Mucosa of gallbladder (tissue), 1 donor: Measurements from ENCODE around the gene TPPP. TPM values are rescaled to one million over a fixed set of nuclear protein-coding genes. Genes with fewer than 3 reads are reported as not detected.

Experiments used
- DNase-seq: peaks from one replicate; pipeline ENCODE4 v3.0.0-alpha.2; 2020; ENCODE audit warnings: low spot score
- total RNA-seq: library from RNA; stranded (reverse); gene quantifications from one replicate; pipeline ENCODE4 v1.2.1, GENCODE V29; 2021
- donor health status: DM: no; HTN: no; CAD: no.

The TPPP gene
- total RNA-seq, 1 donor from 2014 or later: 9.9 TPM

DNA sequence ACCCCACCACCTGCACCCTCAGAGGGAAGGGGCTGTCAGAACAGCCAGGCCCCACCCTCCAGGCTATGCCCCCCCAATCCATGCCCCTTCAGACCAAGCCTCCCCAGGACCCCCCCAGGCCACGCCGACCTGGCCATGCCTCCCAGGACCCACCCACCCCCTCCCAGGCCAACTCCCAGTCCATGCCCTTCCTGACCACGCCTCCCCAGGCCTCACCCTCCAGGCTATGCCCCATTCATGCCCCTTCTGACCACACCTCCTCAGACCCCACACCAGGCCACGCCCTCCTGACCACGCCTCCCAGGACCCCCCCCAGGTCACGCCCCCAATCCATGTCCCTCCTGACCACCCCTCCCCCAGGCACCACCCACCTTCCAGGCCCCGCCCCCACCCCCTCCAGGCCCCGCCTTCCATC is 27.6 kb downstream of the TPPP start:
- DNase-seq: no peak

DNA sequence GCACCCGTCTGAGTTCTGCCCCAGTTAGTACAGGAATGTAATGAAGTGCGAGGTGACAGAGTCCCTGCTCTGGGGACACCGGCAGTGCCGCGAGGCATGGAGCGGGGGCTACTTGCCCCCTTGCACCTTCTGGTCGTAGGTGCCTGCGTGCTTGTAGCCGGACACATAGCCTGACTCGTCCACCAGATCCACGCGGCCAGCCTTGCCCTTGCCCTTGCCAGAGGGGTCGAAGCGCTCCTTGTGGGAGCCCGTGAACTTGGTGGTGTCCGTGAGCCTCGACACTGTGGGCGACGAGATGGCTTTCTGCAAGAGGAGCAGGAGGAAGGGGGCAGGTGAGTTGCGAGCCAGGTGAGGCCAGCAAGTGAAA is 28.2 kb downstream of the TPPP start:
- no peak for DNase-seq

DNA sequence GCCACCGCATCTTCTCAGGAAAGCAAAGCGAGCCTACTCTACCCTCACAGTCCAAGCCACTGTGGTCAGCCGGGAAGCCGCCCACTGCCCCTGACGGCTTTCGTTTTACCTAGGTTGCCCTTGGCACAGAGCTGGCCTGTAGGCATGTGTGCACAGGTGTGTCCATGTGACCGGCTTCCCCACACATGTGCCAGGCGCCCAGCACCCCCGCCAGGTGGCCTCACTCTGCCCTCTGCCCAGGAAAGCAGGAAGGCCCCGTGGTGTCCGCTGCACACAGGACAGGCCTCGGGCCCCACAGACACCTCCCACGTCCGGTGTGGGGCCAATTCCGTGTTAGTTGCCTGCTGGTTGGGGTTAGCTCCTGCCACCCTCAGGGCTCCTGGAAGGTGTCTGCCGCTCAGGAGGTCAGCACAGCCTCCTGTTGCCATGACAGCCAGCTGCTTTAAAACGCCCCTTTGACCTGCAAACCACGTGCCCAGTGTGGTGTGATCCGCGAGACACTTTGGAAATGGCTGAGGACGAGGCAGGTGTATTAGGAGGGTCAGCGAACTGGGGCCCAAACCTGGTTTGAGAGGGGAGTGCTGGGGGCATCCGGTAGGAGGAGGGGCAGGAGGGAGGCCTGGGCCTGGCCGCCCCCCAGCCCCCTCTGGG is 28.7 kb downstream of the TPPP start:
- peak; percentile 64 for DNase-seq

DNA sequence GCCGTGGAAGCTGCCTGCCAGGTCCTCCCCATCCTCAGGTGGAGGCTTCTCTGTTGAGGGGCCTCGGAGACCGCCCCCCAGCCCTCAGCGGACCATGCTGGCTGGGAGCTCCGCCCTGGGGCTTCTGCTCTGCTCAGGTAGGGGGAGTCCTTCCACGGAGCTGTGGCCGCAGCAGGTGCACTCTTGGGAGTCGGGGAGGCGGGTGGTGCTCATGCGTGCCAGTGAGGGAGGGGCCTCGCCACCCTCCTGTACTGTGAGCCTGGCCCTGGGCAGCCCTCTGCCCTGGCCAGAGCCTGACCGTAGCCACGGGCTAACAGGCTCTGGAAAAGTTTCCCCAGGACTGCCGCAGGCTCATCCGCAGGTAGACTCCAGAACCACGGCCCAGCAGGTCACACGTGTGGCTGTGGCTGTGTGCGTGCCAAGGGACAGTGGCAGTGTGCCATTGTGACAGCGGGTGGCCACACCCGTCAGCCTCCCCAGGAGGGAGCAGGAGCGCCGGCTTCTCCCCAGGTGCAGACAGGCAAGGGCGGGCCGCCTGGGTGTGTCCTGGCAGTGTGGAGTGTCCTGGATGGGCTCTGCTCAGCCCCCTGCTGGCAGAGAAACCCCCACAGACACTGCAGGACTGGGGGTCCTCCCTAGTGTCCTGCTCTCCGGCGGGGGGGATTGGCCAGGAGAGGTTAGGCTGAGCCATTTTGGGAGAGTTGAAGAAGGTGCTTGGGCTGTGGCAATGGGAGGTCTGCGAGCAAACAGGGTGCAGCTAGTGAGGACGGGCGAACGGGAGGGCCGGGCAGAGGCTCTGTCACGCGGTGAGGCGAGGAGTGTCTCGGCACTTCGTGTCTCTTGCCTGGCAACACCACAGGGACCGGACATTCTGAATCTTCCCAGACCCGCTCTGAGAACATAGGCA is 29.5 kb downstream of the TPPP start:
- DNase-seq: peak; percentile 85

DNA sequence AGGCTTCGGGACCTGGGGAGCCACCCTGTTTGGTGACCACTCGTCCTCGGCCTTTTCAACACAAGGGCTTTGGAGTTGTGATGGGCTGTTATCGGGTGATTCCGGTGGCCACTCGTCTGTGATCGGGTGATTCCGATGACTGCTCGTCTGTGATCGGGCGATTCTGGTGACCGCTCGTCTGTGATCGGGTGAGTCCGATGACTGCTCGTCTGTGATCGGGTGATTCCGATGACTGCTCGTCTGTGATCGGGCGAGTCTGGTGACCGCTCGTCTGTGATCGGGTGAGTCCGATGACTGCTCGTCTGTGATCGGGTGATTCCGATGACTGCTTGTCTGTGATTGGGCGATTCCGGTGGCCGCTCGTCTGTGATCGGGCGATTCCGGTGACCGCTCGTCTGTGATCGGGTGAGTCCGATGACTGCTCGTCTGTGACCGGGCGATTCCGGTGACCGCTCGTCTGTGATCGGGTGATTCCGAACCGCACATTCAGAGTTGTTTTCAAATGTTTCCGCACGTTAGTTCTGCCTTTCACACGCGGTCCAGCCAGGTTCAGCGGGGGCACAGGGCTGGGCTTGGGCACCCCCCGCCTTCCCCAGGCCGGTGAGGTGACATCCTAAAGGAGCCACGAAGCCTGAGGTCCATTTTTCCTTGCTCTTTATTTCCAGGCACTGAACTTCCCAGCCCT is 30.3 kb downstream of the TPPP start:
- no peak for DNase-seq

DNA sequence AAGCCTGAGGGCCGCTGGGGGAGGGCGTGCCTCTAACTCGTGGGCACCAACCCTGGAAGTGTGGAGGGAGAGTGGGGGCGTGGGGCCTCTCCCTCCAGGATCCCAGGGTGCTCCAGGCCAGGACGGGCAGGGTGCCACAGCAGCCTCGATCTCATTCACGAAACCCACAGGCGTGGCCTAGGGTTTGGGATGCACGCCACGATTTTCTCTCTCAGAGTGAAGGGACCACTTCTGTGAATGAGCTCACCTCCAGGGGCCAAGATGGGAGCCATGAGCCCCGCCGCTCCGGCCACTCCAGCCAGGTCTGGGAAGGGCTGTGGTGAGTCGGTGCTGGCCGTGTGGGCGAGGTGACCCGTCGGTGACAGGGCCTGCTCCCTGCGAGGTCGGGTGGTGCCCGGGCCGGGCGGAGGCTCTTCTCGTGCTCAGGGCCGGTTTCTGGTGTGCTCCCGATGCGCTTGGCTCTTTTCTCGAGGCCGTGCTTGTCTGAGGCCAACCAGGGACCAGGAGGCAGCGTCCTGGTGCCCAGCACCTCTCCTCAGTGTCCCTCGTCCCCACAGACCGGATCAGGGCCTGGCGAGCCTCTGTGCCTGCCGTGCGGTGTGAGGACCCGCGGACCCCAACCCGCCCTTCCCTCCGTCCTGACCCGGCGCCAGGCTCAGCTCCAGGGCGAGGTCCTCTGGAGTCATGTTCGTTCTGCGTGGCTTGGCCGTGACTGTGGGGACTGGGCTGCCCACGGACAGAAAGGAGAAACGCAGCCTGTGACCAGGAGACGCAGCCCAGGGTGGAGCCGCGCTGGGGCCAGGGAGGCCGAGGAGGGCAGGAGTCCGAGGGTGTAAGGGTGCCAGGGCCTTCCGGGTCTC is 31.0 kb downstream of the TPPP start:
- no peak for DNase-seq

DNA sequence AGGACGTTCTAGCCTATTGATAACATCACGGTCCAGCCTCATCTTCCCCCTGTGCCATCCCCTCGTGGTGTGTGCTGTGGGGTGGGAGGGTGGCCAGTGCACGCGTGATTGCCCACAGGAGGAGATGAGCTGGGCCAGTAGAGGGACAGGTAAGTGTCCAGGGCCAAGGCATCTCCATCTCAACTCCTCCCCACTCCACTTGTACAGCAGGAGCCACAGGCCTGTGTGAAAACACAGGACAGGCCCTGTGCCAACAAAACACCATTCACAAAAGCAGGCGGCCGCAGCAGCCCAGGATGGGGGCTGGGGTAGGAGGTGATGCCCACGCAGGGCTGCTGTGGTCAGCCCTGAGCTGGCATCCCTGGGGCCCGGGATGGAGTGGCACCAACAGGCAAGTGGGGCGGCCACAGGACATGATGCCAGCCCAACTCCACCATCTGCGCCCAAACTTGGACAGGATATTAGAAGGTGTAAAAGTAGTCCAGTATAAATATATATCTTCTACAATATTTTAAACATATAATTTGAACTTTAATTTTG is 32.6 kb downstream of the TPPP start:
- DNase-seq: no peak

DNA sequence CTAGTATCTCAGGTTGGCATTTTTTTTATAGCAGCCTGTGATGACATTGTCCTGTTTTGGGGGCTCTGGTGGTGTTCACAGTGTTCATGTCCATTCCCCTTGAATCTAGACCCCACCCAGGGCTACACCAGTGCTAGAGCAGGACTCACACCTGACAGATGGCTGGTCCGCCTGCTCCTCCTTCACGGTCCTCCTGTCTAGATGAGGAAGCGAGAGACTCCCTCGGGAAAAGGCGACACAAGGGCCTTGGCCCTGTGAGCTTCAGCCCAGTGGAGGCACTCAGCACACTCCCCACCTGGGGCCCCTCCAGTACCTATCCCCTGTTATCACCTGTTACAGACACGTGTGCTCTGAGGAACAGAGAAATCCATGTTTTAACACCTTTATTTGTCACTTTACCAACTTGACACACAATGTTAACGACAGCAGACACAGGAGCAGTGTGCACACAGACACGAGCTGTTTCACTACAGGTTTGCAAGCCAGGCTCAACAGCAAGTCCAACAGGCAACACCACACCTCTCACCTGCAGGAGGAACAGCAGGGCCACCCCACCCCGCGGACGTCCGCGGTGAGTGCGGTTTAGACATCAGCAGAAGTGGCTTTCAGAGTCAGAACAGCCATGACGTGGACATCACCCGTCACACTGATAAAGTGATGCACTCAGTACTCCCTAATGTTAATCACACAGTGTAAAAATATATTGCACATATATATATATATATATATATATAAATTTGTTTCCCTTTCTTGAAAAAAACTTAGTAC is 33.5 kb downstream of the TPPP start:
- DNase-seq: no peak

DNA sequence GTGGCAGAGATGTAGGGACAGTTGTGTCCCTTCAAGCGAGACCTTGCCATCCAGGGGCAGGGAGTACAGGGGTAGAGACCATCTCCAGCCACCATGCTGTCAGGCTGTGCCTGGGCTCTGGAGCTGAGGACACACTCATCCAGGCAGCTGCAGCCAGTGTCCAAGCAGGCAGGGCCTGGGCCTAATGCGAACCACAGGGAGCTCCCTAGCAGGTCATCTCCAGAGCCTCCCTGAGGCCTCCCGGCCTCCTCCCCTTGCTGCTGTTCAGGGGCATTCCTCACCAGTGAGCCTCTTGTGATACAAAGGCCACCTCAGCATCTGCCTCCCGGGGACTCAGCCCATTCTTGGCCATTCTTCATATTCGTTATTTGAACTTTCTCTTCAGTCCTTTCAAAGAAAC is 35.0 kb downstream of the TPPP start:
- DNase-seq: no peak

DNA sequence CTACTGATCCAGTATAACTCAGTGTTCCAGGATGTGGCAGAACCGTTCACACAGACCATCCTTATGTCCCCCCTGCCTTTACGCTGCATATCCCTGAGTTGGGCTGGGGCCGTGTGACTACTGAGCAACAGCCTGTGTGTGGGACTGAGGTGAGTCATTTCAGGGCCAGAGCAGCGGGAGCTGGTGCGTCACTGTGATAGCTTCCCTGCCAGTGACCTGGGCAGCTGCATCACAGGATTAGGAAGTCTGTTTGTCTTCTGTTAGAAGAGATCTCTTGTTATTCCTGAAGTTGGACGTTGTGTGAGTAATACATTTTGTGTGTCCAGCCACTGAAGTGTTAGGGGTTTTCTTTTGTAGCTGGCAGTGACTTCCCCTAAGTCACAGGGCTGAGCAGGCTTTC is 35.6 kb downstream of the TPPP start:
- no peak for DNase-seq

DNA sequence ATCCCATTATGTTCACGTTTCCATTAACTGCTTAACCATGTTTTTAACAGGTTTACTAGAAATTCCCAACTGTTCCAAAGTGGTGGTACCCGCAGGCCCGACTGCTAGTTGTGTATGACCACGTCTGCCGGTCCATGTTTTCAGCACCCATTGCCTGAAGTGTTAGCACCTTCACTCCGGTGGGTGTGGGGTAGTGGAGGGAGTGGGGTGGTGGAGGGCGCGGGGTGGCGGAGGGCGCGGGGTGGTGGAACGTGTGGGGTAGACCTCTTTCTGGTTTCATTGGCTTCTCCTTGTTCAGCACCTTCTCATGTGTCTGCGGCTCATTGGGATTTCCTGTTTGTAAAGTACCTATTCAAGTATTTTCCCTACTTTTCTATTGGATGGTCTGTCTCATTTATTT is 37.7 kb downstream of the TPPP start:
- peak; percentile 3 for DNase-seq

DNA sequence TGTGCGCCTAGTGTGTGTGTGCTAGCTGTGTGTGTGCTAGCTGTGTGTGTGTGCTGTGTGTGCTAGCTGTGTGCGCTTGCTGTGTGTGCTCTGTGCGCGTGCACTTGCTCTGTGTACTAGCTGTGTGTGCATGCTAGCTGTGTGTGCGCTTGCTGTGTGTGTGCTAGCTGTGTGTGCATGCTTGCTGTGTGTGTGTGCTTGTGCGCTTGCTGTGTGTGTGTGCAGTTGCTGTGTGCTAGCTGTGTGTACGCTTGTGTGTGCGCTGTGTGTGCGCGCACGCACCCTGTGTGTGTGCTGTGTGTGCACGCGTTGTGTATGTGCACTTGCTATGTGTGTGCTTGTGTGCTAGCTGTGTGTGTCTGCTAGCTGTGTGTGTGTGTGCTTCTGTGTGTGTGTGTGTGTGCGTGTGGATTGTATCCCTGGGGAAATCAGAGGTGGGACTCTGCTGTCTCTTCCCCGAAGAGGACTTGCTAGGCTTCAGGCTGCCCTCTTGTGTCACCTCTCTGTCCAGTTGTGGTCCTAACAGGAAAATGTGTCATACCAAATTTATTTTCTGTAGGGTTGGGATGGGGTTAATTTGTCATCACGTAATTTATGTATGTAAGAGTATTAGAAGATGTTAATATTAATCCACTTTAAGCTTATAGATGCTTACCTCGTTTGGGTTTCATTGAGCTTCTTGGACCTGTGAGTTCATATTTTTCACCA is 38.9 kb downstream of the TPPP start:
- DNase-seq: peak; percentile 2

DNA sequence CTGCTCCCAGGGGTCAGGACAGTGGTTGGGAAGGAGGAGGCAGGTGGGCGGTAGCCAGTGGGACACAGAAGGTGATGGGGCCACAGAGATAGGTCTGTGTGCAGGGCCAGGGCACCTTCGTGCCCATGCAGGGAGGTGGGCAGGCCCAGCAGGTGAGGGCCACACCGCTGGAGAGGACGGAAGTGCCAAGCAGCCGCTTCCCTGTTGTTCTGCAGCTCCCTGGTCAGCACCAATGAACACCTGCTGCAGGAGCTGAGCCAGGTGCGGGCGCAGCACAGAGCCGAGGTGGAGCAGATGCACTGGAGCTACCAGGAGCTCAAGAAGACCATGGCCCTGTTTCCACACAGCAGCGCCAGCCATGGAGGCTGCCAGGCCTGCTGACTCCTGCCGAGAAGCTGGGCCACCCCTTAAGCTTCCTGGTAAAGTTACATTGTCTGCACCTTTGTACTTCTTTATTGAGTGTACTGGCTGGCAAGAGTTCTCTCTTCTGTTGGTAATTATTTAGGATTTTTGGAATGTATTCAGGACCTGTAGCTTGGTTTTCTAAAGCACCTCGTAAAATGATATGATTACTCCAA is 40.3 kb downstream of the TPPP start:
- DNase-seq: peak; percentile 5

DNA sequence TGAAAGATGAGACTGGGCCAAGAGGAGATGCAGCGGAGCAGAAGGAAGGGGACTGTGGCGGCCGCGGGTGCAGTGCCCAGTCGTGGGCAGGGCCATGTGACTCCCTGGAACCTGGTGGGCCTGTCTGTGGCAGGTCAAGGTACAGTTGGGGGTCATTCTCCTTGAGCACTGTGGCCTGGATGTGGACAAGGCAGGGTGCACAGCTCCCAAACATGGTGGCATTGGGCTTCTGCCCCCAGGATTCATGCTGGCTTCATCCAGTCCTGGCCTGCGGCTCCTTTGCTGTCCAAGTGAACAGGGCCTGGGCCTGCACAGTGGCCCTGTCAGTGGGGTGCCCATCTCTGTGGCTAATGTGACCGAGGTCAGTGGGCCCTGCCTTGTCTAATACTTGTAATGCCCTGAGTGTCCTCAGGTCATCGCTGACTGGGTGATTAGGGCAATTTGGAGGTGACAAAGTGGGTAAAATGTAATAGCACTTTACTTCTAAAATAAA is 41.1 kb downstream of the TPPP start:
- peak; percentile 7 for DNase-seq

DNA sequence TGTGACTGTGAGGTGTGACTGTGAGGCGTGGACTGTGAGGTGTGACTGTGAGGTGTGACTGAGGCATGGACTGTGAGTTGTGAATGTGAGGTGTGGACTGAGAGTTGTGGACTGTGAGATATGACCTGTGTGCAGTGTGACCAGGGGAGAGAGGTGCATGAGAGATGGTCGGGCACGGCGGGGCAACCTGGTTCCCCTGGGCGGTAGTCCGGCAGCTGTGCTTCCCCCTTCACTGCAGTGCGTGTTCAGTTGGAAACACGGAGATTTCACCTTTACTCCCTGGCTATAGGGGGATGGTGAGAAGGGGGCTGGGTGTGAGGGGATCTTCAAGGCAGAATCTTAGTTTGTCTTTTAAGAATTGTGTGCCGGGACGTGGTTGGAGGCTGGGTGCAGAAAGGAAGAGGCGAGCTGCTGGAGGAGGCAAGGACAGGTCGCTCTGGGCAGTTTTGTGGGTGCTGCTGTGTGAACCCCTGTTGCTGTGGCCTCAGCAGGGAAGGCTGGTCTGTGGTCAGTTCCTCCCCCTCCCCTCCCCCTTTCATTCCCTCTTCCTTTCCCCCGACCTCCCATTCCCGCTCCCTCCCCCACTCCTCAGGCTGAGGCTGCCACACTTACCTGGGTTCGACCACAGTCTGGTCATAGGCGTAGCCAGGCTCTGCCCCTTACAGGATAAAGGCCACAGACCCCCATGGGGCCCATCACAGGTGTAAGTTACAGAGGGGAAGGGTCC is 41.7 kb downstream of the TPPP start:
- peak; percentile 6 for DNase-seq

DNA sequence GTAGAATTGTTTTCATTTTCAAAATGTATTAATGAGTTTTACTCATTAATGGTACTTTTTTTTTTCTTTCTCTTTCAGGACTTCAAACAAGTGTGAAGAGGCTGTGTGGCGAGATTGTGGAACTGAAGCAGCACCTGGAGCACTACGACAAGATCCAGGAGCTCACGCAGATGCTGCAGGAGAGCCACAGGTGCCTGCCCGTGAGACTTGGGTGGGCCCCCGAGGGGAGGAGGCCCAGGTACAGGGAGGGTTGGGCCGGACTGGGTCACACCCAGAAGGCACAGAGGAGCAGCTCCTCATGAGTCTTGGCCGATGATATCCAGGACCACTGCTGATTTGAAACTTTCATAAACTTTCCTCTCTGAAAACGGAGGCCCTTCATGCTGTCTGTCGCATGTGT is 45.4 kb downstream of the TPPP start:
- peak; percentile 5 for DNase-seq

DNA sequence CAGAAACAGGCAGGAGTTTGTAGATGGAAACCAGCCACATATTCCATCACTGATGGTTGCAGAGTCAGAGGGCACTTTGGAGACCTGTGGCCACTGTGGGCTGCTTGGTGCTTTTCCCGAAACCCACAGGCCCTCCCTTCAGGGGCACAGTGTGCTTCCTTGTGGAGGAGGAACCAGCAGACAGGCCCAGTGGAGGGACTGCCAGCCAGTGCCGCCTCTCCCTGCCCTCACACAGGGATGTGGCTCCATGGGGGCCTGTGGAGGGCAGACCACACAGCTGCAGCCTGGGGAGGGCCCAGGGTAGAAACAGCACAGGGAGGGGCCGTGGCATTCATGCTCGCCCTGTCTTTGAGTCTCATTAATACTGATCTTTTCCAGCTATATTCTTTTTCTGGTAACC is 45.8 kb downstream of the TPPP start:
- DNase-seq: peak; percentile 7

DNA sequence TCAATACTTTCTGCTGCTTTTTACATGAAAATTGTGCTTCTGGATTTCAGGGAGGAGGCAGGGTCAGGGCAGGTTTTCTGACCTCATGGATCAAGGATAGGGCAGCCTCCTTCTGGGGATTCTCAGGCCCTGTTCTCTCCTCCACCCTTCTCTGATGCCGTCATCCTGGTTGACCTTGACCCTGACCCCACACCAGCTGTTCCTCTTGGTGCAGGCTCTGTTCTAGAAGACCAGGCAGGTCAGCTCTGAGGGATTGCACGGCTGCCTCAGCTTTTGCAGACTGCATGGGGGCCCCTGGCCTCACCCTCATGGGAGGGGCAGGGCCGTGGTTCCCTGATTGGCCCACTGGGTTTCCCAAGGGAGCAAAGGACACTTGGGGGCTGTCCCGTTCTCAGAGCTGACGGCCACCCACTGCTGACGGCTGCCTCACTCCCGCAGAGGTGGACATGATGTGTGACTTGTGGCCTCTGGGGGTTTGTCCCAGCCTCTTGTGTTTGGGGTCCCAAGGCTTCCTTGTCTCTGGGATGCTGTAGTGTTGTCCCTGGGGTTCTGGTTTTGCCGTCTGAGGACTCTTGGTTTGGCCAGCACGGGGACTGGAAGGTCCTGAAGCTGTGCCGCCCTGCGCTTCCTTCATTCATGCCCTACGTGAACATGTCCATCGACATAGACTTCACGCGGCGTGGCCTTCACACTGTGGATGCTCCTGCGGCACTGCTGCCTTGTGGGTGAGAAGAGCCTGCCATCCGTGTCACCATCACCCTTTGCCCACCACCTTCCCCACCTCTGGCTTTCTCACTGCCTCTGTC is 46.6 kb downstream of the TPPP start:
- DNase-seq: peak; percentile 8
